ENCODE data around the gene PRKAR2A. TPM values are rescaled to one million over a fixed set of nuclear protein-coding genes. Genes with fewer than 3 reads are reported as not detected.
"Not testable (repeated sequence)": the region's sequence is repeated elsewhere in the genome, so short reads cannot be mapped to it uniquely, and the experiment has no call there.

The PRKAR2A gene
- total RNA-seq, 4 donors from 2014 or later: 25.4 to 53.2 (median 29.3) TPM

DNA sequence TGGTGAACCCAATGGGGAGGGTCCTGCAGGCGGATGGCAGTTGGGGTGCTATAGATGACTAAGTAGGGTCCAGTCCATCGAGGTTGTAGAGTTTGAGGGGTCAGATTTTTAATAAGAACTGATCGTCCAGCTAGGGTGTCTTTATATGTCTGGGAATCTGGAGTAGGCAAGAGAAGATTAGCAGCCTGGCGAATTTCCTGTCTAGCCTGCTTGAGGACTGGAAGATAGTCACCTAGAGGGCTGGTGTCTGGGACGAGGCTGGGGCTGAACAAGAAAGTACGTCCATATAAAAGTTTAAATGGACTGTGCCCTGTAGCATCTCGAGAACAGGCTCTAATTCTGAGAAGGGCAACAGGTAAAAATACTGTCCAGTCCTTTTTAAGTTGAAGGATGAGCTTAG lies 123.9 kb downstream of the PRKAR2A start:
- WGBS, 2 donors: 83 to 88% methylated on average over 7 of the region's 7 CpGs
- TF ChIP-seq POLR2A (IDR thresholded peaks at IDR 0.05): no peak
- TF ChIP-seq, protein P1, sequence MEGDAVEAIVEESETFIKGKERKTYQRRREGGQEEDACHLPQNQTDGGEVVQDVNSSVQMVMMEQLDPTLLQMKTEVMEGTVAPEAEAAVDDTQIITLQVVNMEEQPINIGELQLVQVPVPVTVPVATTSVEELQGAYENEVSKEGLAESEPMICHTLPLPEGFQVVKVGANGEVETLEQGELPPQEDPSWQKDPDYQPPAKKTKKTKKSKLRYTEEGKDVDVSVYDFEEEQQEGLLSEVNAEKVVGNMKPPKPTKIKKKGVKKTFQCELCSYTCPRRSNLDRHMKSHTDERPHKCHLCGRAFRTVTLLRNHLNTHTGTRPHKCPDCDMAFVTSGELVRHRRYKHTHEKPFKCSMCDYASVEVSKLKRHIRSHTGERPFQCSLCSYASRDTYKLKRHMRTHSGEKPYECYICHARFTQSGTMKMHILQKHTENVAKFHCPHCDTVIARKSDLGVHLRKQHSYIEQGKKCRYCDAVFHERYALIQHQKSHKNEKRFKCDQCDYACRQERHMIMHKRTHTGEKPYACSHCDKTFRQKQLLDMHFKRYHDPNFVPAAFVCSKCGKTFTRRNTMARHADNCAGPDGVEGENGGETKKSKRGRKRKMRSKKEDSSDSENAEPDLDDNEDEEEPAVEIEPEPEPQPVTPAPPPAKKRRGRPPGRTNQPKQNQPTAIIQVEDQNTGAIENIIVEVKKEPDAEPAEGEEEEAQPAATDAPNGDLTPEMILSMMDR (IDR thresholded peaks at IDR 0.05): no peak

DNA sequence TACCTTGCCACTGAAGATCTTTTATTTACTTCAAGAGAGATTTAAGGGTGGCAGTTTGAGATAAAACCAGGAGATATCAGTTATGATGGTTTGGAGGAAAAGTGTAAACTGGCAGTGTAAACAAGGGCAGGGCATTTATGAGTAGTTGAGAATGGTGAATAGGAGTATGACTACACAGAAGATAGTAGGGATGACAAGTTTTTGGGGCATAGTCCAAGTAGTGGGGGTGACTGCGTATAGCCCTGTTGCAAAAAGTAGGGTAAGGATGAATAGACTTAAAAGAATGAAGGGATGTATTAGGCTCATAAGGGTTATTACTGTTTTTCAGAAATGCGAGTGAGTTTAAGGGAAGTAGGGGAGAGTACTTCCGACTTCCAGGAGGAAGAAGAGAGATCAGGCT lies 124.4 kb downstream of the PRKAR2A start:
- H3K4me3 ChIP-seq (ENCODE audit: low read depth, poor library complexity, severe bottlenecking); intact Hi-C loops (cut with DNase I; ENCODE audit: low total_unique reads); DNase-seq (ENCODE audit: low spot score in 2 of 2): not testable (repeated sequence)
- 73 to 83% methylated on average over 3 of the region's 3 CpGs for WGBS, 2 donors

More for the DNA sequence above, 123.9 kb downstream of the PRKAR2A start:
- intact Hi-C loops (cut with DNase I; ENCODE audit: low total_unique reads): no loop called here
- no peak overlapping the region for H3K4me3 ChIP-seq (ENCODE audit: low read depth, poor library complexity, severe bottlenecking)
- no peak for DNase-seq (ENCODE audit: low spot score in 2 of 2)

DNA sequence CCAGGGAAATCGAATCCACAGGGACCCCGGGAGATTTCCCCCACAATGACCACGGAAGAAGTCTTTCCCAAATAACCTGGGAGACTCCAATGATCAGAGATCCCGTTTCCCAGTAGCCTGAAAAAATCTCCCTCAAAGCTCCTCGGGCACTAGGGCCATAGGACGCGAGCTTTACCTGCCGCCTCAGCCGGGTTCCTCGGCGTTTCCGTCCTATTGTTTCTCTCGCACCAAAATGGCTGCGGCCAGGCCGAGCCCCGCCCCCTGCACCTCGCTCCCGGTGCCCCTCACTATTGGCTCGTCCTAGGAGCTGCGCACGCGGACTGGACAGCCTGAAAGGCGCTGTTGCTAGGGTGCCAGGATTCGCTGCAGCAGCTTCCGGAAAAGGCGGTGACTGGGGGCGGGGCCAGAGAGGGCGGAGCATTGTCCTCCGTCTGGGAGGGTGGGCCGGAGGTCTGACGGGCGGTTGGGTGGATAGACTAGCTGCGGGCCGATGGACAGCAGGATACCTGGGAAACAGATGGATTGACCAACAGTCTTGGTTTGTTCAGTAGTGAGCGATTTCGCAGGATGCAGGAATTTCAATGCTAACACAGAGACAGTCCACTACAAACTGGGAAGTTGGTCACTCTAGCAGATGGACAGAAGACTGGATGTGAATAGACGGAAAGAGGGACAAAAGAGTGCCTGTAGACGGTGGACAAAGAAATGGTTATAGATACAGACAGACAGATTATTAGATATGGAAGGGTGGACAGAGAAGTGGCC lies 130.5 kb downstream of the PRKAR2A start, which contains the start of gene IP6K2:
TSS of gene IP6K2 (minus strand) at position 240 of the 765 bp plus-strand sequence. CDS start 21,930 bp downstream, outside the sequence.
- peak within 1 kb of the TSS; percentile 90 for H3K4me3 ChIP-seq (ENCODE audit: low read depth, poor library complexity, severe bottlenecking)
- peak; percentile 97 to 100 for DNase-seq (ENCODE audit: low spot score in 2 of 2)
- WGBS, 2 donors: 2 to 3% methylated on average over 31 to 37 of the region's 38 CpGs
- intact Hi-C loops (cut with DNase I; ENCODE audit: low total_unique reads): no loop called here
- TF ChIP-seq, protein P1 (IDR thresholded peaks at IDR 0.05): no peak
- peak in 1 of 2 donors; percentile 5 for TF ChIP-seq POLR2A (IDR thresholded peaks at IDR 0.05)

DNA sequence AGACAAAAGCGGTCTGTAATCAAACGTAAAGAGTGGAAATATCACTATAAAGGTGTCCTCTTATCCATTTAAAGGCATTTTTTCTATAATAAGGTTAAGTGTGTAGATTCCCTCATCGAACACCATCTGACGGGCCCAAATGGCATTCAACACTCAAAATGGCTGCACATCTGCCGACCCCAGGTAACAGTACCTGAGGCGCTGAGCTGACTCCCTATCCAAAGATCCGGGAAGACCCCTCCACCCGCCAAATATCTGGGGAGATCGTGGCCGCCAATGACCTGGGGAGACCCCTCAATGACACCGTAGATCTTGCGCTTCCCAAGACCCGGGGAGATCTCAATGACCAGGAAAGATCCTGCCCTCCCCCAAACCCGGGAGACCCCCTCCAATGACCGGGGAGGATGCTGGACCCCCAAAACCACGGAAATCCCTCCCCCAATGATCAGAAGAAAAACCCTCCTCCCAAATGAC lies 131.1 kb downstream of the PRKAR2A start:
- H3K4me3 ChIP-seq (ENCODE audit: low read depth, poor library complexity, severe bottlenecking): peak overlapping the region; percentile 90
- TF ChIP-seq, protein P1 (IDR thresholded peaks at IDR 0.05): no peak
- TF ChIP-seq POLR2A (IDR thresholded peaks at IDR 0.05): no peak
- intact Hi-C loops (cut with DNase I; ENCODE audit: low total_unique reads): no loop called here
- 0 to 1% methylated on average over 16 of the region's 16 CpGs for WGBS, 2 donors
- no peak for DNase-seq (ENCODE audit: low spot score in 2 of 2)

DNA sequence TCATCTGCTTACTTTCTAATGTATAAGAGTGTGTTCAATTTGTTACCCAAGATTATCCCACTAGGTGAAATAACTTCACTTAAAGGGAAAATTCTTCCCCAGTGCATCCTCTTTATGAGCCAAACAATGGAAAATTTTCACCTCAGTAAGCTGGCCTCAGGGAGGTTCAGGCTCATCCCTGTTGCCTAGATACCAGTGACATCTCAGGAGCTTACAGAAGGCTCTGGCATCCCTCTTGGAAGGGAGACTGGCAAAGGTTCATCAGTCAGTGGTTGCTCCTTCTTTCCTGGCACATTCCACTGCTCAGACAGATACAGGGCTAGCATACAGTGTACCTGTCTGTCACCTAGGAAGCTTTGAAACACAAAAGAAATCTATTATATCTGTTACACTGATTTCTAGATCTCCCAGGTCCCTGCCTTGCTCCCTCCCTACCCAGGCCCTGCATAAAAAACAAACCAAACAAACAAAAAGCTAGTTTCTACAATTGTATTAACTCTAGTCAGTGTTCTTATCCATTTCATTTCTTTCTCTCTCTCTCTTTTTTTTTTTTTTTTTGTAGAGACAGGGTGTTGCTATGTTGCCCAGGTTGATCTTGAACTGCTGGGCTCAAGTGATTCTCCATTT lies 132.4 kb downstream of the PRKAR2A start:
- TF ChIP-seq, protein P1 (IDR thresholded peaks at IDR 0.05): no peak
- no peak for TF ChIP-seq POLR2A (IDR thresholded peaks at IDR 0.05)
- no peak overlapping the region for H3K4me3 ChIP-seq (ENCODE audit: low read depth, poor library complexity, severe bottlenecking)
- intact Hi-C loops (cut with DNase I; ENCODE audit: low total_unique reads): no loop called here
- DNase-seq (ENCODE audit: low spot score in 2 of 2): no peak

DNA sequence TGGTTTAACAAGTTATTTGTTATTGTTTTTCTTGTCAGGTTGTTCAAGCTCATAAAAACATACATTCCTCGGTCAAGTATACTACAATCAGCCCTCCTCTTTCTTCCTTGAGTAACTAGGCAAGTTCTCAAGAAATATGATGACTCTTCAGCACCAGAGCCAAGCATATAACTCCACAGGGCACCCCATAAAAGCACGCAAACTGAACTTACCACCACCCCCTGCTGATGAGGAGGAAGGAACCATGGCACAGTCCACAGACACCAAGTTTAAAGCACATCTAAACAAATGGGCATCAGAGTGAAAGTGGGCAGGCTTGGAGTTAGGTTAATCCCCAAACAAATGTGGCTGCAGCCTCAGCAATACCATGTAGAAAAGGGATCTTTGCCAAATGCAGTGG lies 135.9 kb downstream of the PRKAR2A start:
- no peak for DNase-seq (ENCODE audit: low spot score in 2 of 2)
- TF ChIP-seq POLR2A (IDR thresholded peaks at IDR 0.05): no peak
- TF ChIP-seq, protein P1 (IDR thresholded peaks at IDR 0.05): no peak
- no peak overlapping the region for H3K4me3 ChIP-seq (ENCODE audit: low read depth, poor library complexity, severe bottlenecking)
- intact Hi-C loops (cut with DNase I; ENCODE audit: low total_unique reads): no loop called here
- WGBS, 2 donors: 62 to 65% methylated on average over 2 of the region's 2 CpGs
